HUDEP-2 (cell line): Measurements from ENCODE around the gene ROR1.

ENCODE experiments used
- DNase-seq, 76 experiments: peaks; one replicate each; lab custom pipeline; 2025; ENCODE audit not compliant: unreplicated experiment in 76 of 76; lab: John Stamatoyannopoulos, UW

ROR1 gene

GRCh38 chr1:63922848-63923247 is 149.0 kb downstream of the ROR1 start:
- no peak for DNase-seq

- no peak for DNase-seq
Observed at GRCh38 chr1:63923302-63923701, 149.5 kb downstream of the ROR1 start.

DNA sequence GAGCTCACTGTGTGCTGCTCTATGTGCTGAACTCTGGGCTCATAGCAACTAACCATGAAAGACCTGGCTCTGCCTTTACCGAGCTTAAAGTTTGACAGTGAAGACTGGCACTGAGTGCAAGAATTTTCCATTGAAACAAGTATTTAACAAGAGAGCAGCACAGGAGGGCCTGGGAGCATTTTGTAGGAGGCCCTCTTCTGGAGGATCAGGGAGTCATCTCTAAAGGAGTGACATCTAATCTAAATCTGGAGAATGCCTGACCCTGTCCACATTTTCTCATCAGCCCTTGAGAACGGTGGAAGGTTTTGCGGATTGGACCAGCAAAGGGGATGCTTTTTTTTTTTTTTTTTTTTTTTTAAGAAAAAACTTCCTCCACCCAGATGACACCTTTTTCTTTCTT is 150.8 kb downstream of the ROR1 start:
- no peak for DNase-seq

DNA sequence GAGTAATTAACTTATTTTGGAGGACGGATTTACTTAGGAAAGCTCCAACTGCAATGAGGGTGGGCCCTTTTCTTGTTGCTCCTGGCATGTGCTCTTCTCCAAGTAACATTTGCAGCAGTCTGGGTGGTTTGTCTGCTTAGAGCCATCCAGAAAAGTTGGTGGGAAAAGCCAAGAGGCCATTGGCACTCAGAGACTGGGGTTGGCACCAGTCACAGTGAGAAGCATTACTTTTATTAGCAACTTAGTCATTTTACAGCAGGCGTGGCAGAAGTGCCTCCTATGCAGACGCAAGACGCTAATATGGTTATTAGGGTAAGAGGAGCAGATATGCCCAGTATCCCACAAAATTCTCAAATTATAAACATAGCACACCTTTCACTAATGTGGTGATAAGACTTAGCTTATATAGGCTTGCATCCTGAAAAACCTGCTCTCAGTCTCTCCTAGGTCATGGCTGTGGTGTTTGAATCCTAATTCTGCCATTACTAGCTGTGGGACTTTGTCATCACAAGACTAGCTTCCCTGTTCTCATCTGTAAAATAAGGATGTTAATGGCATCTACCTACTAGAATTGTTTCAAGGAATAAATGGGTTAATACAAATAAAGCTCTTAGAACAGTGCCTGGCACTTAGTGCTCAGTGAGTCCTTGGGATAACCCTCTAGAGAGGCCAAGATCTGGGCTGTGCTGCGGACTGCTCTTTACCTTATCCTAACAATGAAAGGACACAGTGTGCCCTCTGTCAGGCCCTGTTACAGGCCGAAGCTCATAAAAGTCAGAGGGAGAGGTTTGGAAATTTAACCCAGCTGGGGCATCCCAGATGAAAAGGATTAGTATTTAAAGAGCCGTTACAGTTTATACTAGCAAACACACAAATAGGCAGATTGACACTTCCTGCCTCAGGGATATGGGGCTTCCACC is 154.6 kb downstream of the ROR1 start:
- no peak for DNase-seq

DNA sequence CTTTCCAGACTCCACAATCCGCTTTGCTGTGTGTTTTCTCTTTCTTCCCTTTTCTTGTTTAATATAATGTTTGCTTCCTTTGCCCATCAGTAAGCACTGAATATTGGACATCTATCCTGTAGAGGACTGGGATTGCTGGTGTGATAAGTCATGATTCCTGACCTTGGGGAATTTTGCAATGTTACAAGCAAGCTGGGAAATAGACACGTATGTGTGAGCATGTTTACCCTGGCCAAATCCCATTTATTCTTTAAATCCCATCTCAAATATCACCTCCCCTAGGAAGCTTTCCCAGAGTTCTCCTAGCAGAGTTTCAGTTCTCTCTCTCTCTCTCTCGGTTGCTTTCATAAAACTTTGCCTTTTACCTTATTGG is 155.3 kb downstream of the ROR1 start:
- DNase-seq = no peak

- DNase-seq = no peak
Observed at GRCh38 chr1:63931468-63931867, 157.7 kb downstream of the ROR1 start.

- no peak for DNase-seq
Observed at GRCh38 chr1:63934697-63935096, 160.9 kb downstream of the ROR1 start.

DNA sequence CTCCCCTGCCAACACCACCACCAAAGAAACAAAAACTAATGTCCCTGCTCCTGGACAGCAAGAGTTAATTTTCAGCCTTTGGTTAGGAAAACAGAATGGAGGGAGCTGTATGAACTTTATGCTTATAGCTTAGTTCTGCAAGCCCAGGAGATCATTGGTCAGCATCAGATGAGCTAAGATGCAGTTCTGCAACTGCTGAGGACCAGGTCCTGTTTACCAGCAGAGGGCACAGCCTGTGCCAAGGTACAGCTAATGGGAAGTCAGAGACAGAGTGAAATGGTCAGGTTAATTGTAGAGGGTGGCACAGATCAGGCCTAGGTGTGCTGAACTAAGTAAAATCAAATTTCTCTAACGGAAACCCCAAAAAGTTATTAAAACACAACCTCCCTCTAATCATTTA is 161.3 kb downstream of the ROR1 start:
- no peak for DNase-seq

GRCh38 chr1:63935553-63935952 is 161.7 kb downstream of the ROR1 start:
- DNase-seq = no peak

GRCh38 chr1:63936276-63936675 is 162.5 kb downstream of the ROR1 start:
- DNase-seq = no peak

DNA sequence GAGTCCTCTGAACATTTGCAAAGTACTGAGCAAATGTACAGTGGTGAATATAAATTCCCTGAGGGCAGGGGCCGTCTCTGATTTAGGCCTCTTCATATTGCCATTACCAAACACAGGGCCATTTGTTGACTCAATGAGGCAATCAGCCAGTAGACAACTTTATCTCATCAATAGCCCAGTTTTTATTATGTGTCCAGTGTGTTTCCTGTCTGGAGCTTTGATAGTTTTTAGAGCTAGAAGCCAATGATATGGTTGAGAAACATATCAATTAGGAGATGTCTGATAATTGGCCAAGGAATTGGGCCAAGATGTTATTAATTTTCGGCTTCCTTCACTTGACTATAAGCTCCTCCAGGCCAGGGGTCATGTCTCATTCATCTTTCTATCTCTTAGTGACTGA is 163.0 kb downstream of the ROR1 start:
- no peak for DNase-seq

GRCh38 chr1:63937461-63938022 is 163.7 kb downstream of the ROR1 start:
- no peak for DNase-seq

DNA sequence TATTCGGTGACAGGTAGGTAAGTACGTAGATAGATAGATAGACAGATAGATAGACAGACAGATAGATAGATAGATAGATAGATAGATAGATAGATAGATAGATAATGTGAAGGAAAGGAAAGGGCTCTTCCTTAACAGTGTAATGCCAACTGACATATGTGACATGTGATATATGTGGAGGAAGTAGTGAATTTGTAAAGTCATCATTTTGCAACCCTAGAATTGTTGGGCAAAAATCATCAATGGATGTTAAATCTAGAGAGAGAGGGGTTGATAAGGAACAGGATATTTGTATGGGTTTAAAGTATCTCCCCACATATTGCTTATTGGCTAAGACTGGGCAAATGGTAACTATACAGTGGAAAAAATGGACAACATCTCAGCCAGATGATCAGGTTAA is 166.6 kb downstream of the ROR1 start:
- DNase-seq = no peak

- DNase-seq = no peak
Observed at GRCh38 chr1:63943393-63943792, 169.6 kb downstream of the ROR1 start.

- DNase-seq = no peak
Observed at GRCh38 chr1:63945943-63946342, 172.1 kb downstream of the ROR1 start.

DNA sequence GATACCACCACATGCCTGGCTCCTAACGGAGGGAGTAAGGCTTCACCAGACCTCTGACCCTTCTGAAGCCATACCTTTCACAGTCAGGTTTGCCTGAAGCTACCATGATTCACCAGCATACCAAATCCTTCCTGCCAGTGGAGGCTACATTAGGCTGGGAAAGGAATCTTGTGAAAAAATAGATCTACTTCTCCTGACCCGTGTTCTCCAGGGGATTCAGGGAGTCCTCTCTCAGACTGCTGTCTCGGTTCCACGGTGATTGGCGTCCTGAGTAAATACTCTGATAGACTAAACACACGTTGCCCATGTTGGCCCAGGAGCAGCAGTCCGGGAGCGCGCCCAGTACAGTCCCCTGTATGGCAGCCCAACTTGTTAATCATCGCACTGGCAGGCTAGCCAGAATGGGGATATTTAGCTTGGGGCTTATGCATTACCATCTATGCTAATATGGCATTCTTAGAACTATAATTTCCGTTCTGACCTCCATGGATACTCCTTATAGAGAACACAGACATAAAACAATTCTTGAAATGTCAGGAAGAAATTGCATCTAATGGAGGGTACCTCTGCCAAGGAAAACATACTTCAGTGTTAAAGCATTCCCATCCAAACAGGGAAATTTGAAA is 173.2 kb downstream of the ROR1 start:
- DNase-seq = no peak

- DNase-seq = no peak
Observed at GRCh38 chr1:63947904-63948303, 174.1 kb downstream of the ROR1 start.

GRCh38 chr1:63950023-63950422 is 176.2 kb downstream of the ROR1 start:
- DNase-seq = no peak

DNA sequence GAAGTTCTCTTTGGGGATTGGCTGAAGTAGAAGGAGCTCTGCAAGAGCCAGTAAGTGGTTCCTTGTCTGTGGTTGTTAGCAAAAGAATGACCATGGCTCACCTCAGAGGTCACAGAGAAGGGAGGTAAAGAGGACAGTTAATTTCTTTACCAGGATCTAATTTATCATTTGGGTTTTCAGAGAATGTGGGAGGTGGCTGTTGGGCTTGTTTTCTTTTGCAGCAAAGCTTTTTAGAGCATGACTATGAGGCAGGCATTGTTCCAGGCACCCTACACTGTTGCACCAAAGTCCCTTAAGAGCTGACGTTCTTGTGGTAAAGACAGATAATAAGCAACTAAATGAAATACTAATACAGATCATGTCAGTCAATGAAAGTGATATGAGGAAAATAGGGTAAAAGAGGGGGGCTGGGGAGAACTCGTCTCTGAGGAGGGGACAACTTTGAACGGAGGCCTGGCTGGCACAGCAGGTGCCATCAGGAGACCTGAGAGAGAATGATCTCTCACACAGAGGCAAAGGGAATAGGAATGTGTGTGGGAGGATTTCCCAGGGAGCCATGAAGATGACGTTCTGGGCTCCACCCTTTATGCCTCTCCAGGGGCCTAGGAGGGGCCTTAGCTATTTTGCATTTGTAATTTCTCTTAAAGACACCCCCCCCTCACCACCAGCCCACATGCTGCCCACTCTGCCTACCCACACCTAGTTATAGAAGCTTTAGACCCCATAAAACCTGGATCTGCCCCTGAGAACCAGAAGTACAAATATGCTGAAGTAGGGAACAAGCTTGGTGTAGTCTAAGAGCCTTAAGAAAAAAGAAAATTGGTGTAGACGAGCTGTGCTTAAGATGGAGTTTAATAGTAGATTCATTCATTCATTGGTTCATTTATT is 177.5 kb downstream of the ROR1 start:
- no peak for DNase-seq

GRCh38 chr1:63954187-63954586 is 180.4 kb downstream of the ROR1 start:
- no peak for DNase-seq
